WI38 (cell line): Measurements from ENCODE around the gene TTBK1.
A peak's percentile ranks its signal among the peaks of the same experiment; 100 is the strongest.

Experiments used
- H3K4me3 ChIP-seq: 2 replicates; pipeline ENCODE4 v1.5.1; 2011; ENCODE audit warnings: low read depth, mild to moderate bottlenecking, control low read depth, low read length
- CTCF ChIP-seq: IDR thresholded peaks from 2 replicates; pipeline ENCODE4 v1.5.1; 2012; ENCODE audit warnings: low read depth, mild to moderate bottlenecking, control low read depth, low read length

Gene TTBK1

GRCh38 chr6:43262000-43262779 is 18.9 kb downstream of the TTBK1 start:
- TF ChIP-seq CTCF, result no peak
- H3K4me3 ChIP-seq, result no peak overlapping the region

GRCh38 chr6:43262780-43263313 is 19.6 kb downstream of the TTBK1 start:
- H3K4me3 ChIP-seq, result no peak overlapping the region
- no peak for TF ChIP-seq CTCF

GRCh38 chr6:43263314-43264178 is 20.3 kb downstream of the TTBK1 start:
- TF ChIP-seq CTCF, result peak; percentile 78

DNA sequence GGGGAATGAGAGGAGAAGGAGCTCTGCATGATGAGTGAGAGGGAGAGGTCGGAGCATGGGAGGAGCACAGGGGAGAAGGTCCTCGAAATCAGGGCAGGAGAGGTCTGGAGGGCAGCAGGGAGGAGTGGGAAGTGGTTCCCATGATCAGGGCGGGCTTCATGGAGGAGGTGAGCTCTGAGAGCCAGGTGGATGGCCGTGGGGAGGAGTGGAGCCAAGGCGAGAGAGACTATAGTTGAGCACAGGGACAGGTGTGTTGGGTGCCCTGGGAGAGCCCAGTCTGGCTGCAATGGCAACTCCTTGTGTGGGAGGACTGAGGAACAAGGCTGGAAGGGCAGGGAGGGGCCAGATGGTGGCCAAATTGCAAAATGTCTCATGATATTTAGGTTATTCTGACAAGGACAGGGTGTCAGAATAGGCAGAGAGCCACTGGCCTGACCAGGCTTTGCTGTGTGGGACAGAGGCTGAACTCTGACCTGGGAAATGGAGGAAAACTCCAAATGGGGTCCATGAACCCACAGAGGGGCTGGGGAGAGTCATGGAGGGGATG is 21.4 kb downstream of the TTBK1 start:
- H3K4me3 ChIP-seq, result no peak overlapping the region
- no peak for TF ChIP-seq CTCF

More at GRCh38 chr6:43263314-43264178, 20.3 kb downstream of the TTBK1 start:
- H3K4me3 ChIP-seq, result no peak overlapping the region

DNA sequence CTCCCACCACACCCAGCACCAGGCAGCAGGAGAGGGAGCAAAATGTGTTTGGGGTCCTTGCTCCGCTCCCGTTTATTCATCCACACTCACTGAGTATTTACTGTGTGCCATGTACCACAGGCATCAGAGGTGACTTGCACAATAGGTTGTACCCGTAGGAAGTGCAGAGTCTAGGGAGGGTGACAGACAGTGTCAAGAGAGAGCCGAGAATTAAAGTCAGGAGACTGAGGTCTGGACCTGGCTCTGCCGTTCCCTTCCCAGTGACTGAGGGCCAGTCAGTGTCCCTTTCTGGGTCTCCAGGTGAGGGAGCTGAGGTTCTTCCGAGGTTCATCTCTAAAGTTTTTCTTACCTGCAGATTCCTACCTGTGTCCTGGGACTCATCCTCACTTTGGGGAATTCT is 22.3 kb downstream of the TTBK1 start:
- TF ChIP-seq CTCF, result no peak
- H3K4me3 ChIP-seq, result no peak overlapping the region

- H3K4me3 ChIP-seq, result no peak overlapping the region
- TF ChIP-seq CTCF, result no peak
Observed at GRCh38 chr6:43267619-43268354, 24.5 kb downstream of the TTBK1 start.
